ENCODE data around the gene COX6B2.
"Not testable (repeated sequence)": the region's sequence is repeated elsewhere in the genome, so short reads cannot be mapped to it uniquely, and the experiment has no call there.

Gene COX6B2, protein sequence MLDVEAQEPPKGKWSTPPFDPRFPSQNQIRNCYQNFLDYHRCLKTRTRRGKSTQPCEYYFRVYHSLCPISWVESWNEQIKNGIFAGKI

DNA sequence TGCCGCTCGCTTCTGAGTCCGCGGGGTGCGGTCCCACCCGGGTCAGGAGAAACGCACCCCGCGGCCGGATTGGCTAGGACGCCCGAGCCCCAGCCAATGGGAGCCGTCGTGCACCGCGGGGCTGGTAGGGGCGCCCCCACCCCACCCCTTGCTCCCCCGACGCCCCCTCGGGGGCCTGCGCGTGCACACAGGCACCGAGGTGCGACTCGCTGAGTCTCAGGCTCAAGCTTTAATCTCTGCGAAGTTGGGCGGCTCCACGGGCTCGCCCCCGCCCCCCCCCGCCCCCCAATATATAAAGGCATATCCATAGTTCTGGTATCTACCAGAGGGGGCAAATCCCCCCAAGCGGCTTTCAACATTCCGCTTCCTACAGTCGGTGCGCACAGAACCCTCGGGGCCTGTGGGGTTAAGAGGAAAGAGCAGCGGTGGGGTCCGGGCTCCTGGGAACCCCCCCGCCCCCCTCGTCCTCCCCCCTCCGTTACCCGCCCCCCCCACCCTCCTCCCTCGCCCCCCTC lies at the start of gene COX6B2:
COX6B2 (minus strand) TSS at position 22 of the 515 bp plus-strand sequence. CDS start 198 bp downstream, outside the sequence.
- DNase-seq = no peak

- DNase-seq = no peak
Measured at GRCh38 chr19:55402509-55402908, 48.0 kb upstream of the COX6B2 start.

DNA sequence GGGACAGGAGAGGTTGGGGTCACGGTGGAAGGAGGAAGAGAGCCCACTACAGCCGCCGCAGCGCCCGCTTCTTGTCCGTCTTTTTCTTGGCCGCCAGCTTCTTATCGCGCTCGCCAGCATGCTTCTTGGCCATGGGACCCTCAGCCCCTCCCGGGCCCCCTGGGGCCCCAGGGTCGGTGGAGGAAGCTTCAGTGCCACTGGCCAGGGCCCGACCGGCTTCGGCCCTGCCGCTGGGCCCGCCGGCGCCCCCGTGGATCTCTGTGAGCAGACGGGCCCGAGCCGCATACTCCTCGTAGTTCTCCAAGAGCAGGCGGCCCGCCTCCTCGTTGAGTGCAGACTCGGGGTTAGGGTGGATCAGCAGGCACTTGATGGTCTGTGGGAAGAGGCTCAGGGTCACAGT lies 46.9 kb upstream of the COX6B2 start:
- DNase-seq = not testable (repeated sequence)

DNA sequence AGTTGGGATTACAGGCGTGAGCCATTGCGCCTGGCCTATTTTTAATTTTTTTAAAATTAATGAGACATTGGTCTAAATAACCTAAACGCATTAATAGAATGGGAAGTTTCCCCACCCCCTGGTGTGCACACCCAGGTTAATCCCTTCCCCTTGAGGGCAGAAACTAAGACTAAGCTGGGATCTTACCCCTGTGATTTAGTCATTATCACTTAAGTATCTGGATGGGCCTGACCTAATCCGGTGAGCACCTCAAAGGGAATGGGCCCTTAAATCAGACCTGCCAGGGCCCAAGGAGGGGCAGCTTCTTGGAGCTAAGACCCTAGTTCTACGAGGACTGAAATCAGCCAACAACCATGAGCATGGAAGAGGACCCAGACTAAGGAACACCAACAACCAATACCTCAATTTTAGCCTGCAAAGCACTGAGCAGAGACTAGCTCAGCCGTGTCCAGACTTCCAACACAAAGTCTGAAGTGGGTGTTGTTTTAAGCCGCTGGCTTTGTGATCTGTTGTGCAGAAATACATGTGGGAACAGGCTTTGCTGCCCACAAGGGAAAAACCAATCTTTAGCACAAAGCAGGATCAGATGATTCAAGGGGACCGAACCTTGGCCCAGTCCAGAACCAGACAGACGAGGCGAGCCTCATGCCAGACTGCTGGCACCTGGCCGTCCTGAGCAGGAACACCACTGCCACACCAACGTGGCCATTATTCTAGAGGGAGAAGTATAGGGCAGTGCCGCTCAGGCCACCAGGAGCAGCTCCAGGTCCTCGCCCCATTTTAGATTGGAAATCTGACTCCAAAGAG lies 46.0 kb upstream of the COX6B2 start:
- DNase-seq = no peak

GRCh38 chr19:55398200-55398925 lies 43.8 kb upstream of the COX6B2 start:
- no peak for DNase-seq

GRCh38 chr19:55392820-55393761 lies 38.6 kb upstream of the COX6B2 start:
- no peak for DNase-seq

- no peak for DNase-seq
Measured at GRCh38 chr19:55391702-55392615, 37.4 kb upstream of the COX6B2 start.

DNA sequence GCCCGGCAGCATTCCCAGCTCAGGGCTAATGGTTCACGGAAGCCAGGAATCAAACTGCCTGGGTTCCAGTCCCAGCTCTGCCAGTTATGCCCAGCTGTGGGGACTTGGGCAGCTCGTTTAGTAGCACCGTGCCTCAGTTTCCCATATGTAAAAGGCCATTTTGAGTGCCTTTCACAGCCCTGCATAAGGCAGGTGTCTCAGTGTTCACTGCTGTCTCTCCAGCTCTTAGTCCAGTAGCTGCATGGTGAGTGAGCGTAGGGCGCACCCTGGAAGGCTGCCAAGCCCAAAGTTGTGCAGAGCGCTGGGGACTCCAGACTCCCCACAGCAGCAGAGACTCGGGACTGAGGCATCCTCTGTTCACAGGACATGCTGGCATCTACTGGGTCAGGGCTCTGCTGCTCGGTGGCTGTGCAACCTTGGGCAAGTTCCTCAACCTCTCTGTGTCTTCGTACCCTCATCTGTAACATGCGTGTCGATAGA lies 36.7 kb upstream of the COX6B2 start:
- no peak for DNase-seq

DNA sequence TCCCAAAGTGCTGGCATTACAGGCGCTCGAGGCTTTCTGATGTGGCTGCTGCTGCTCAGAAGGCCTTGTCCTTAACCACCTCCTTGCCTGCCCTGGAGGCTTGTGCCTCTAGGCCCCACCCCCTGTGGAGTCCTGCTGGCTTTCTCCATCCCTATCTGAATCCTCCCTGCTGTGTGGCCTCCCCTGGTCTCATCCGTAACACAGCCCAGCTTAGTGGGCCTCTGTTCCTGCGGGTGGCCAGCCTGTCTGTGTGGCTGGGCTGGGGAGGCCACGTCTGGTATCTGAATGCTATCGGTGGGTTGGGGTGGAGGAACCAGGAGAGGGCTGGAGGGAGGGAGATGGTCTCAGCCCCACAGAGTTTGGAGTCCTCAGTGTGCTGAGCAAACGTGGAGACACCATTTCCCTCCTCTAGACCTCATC lies 36.0 kb upstream of the COX6B2 start:
- DNase-seq = no peak

DNA sequence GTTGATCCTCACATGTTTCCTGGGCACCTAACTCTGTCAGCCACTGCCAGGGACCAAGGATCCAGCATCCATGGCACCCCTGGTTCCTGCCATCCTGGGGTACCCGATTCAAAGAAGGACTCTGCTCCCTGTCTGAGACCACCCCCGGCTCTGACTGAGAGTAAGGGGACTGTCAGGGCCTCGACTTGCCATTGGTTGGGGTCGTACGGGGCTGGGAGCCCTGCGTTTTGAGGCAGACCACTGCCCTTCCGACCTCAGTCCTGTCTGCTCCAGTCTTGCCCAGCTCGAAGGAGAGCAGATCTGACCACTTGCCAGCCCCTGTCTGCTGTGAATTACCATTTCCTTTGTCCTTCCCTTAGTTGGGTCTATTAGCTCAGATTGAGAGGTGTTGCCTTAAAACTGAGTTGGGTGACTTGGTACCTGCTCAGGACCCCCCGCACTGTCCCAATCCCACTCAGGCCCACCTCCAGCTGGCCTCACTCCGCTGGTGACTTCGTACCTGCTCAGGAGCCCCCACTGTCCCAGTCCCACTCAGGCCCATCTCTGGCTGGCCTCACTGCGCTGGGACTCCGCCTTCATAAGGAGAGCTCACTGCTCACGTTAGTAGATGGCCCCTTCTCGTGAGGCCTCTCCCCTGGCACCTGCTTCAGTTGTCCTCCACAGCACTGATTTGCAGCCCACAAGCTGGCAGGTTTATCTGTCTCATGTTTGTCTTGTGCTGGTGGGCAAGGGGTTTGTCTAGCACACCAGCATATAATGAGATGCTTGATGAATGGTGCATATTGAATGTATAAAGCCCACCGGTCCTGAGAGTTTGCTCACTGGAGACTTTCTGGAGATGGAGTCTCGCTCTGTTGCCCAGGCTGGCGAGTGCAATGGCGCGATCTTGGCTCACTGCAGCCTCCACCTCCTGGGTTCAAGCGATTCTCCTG lies 35.1 kb upstream of the COX6B2 start:
- no peak for DNase-seq

DNA sequence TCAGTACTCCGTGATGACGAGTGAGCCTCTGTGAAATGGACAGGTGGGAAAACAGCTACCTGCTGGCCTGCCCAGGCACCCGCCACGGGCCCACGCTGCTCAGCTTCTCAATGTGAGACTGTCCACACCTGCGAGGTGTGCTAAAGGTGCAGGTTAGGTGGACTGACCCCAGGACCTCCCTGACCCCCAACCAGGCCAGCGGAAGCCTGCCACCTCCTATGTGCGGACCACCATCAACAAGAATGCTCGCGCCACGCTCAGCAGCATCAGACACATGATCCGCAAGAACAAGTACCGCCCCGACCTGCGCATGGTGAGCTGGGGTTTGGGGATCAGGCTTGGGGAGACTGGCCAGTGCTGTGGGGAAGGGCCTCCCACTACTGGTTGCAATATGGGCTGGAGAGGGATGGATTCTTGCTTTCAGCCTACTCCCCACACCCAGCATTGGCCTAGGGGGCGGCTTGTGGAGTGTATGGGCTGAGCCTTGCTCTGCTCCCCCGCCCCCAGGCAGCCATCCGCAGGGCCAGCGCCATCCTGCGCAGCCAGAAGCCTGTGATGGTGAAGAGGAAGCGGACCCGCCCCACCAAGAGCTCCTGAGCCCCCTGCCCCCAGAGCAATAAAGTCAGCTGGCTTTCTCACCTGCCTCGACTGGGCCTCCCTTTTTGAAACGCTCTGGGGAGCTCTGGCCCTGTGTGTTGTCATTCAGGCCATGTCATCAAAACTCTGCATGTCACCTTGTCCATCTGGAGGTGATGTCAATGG lies 33.4 kb upstream of the COX6B2 start:
- DNase-seq = no peak

- DNase-seq = no peak
Measured at GRCh38 chr19:55386493-55386971, 32.0 kb upstream of the COX6B2 start.

DNA sequence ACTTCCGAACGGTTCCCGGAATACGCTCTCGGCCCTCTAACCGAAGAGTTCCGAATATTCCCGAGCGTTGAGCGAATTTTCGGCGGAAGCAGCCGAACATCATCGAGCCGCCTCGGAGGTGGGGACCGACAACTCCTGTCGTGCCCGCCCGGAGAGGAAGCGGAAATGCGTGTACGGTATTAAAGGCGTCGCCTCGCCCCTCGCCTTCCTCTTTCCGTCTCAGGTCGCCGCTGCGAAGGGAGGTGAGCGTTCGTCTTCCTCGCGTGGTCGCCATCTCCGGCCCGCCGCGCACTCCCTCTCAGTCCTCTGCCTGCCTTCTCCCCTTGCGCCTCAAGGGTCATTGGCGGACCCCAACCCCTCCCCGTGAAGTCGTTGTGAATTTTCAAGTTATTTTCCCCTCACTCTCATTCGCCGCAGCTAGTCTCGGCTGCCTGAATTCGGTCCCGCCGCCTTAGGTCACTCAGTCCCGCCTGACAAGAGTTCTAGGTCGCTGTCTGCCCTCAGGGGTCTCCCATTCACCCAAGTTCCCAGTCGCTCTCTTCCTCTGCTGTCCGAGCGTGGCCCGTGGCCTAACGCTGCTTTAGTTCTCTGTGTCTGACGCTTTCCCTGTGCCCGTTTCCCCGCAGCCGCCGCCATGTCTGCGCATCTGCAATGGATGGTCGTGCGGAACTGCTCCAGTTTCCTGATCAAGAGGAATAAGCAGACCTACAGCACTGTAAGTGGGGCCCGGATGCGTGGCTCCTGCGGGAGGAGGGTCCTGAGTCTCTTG lies 31.4 kb upstream of the COX6B2 start, which contains the start of gene RPL28:
RPL28 (plus strand) TSS at position 209 of the 769 bp plus-strand sequence; CDS start at position 635, 426 bp downstream.
- peak; percentile 97 to 98 for DNase-seq

- DNase-seq = peak; percentile 93 to 95
Measured at GRCh38 chr19:55384920-55385723, 30.6 kb upstream of the COX6B2 start.

GRCh38 chr19:55384131-55384919 lies 29.8 kb upstream of the COX6B2 start, which contains the start of gene TMEM238:
TMEM238 (minus strand) TSS chr19:55384292; CDS start chr19:55384259, 33 bp downstream.
- peak; percentile 23 to 54 for DNase-seq

All from Kasumi-1 (cell line).